GM21515 (cell line): ENCODE results near the gene EFNA1.
"Not testable (repeated sequence)": the region's sequence is repeated elsewhere in the genome, so short reads cannot be mapped to it uniquely, and the experiment has no call there.

Experiments used
- ATAC-seq: cut with Tn5 transposase; IDR thresholded peaks from one replicate; pipeline ENCODE4 v1.9.1; 2021; ENCODE audit not compliant: unreplicated experiment

Gene EFNA1

DNA sequence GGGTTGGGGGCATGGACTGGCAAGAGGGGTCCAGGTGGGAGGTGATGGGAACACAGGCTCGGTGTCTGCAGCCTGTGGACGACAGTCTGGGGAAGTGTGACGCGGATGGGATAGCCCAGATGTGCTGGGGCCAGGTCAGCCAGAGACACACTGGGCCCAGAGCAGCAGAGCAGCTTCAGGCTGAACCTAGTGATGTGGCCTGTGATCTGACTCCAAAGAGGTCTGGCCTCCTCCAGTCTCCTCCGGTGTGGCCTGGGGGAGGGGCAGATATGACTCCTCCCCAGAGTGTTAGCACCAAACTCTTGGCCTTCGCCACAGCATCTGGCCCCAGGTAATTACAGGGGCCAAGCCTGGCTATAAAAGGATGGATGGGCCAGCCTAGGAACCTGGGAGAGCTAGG lies 35.5 kb upstream of the EFNA1 start:
- no peak for ATAC-seq

DNA sequence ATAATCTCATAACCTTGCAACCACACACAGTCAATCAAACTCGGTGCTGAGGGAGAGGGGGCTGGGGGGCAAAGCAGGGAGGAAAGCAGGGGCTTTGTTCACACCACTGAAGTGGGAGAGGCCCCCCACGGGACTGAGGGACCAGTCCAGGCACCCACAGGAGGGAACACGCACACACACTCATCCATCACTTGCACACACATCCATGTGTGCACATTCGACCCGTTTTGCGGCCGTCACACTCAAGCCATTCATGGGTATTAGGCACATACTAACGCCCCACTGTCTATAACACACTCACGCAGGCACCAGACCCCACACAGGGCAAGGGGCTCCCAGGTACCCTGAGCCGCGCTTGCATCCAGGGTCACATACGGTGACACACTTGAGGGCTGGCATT lies 35.0 kb upstream of the EFNA1 start:
- no peak for ATAC-seq

DNA sequence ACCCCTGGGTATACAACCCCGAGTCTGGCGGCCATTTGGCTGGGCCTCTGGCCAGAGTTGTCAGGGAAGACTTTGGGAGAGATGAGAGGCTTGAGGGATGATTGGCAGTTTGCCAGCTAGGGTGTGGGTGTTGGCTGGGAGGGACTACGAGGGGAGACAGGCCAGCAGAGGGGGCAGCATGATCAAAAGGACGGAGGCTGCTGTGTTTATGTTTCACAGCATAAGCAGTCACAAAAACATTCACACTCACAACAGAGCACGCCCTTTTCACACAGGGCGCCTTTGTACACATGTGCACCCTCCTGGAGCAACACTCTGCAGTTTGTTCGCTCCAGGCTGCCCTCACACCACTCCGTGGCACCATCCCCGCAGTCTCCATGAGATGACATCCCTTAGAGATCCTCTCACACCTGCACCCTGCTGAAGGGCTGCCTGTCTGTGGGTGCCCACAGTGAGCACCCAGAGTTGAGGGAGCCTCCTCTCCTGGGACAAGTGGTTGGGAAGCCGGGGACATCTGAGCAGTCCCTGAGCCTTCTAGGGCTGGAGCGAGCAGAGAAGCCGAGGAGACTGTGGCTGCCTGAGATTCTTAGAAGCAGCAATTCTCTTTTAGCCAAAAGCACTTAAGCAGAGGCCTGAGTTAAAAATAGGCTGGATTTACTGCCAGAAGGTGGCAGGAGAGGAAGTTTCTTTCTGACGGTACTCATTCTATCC lies 33.6 kb upstream of the EFNA1 start:
- no peak for ATAC-seq

DNA sequence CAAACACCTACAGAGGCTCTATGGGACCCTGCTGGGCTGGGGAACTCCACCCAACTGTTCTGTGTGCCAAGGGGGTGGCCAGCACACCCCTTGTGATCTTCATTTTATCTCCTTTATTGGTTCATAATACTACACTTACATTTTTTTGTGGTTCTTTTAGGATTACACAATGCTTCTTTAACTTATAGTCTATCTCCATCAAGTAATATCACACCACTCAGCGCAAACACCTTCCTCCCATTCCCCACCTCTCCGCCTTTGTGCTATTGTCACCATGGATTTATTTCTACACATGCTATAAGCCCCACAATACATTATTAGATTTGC lies 33.1 kb upstream of the EFNA1 start:
- ATAC-seq, result no peak

DNA sequence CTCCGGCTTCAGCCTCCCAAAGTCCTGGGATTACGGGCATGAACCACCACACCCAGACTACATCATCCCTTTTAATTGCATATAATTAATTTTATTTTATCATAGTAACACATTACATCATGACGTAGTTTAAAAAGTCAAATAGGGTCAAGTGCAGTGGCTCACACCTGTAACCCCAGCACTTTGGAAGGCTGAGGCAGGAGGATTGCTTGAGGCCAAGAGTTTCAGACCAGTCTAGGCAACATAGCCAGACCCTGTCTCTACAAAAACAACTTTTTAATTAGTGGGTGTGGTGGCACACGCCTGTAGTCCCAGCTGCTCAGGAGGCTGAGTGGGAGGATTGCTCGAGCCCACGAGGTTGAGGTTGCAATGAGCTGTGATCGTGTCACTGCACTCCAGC lies 28.3 kb upstream of the EFNA1 start:
- ATAC-seq, result no peak

DNA sequence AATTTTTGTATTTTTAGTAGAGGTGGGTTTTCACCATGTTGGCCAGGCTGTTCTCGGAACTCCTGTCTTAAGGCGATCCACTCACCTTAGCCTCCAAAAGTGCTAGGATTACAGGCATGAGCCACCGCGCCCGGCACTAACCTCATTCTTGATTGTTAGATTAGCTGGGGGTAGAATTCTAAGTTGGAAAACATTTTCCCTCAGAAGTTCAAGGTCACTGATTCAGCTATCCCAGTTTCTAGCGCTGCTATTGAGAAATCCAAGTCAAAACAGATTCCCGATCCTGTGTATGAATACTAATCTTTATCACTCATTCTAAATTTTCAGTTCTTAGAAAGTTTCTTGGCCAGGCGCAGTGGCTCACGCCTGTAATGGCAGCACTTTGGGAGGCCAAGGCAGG lies 24.4 kb upstream of the EFNA1 start:
- no peak for ATAC-seq

DNA sequence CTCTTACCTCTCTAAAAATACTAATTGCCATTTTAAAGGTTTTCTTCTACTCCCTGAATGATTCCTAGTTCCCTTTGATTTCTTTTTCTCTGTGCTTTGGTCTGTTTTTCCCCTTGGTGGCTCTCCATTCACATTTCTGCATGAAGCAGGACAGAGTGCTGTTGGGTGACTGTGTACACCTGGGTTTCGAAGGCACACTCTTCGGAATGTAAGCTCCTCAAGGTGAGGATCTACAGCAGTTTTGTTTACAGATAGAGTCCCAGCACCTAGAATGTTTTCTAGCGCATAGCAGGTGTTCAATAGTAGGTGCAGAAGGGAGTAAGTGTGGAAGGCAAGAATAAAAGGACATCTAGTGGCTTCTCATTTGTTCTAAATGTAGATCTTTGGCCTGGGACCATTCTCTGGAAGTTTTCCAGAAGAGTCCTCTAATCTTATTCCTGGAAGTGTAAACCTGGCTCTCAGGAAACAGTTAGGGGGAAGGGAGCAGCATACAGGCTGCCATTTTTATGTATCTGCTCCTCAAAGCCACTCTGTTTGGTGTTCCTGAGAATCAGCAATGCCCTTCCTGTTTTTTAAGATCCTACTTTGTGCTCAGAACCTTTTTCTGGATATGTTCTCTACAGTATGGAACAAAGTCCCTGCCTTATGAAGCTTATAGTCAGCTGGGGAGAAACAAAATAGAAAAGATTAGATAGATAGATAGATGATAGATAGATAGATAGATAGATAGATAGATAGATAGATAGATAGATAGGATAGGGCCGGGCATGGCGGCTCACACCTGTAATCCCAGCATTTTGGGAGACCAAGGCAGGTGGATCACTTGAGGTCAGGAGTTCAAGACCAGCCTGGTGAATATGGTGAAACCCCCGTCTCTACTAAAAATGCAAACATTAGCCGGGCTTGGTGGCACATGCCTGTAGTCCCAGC lies 22.8 kb upstream of the EFNA1 start:
- ATAC-seq, result no peak

DNA sequence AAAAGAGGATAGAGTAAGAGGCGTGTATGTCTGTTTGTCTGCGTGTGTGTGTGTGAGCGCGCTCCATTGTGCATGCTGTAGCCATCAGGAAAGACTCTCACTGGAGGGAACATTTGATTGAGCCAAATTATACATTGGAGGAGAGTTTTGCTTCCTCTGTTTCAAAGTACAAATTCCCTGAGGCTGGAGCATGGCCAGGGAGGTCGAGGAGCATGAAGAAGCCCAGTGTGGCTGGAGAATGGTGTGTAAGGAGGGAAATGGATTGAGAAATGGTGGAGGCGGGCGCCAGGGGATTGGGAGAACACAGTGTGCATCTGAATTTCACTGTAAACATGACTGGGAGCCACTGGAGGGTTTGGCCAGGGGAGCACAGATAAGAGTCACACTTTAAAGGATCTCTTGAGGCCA lies 22.1 kb upstream of the EFNA1 start:
- no peak for ATAC-seq

DNA sequence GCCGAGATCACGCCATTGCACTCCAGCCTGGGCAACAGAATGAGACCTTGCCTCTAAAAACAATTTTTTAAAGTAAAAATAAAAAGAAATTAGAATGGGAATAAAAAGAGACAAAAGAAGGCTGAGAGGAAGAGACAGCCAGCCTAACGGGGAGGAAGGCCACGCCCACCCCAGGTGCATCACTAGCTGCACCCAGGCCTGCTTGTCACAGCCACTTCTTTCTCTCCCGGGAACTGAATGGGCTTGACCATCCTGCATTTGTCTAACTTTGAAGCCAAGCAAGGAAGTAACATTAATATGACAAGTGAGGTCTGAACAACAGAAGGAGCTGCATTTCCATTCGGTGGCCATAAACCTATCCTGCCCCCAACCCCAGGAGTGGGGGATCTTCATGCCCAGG lies 20.8 kb upstream of the EFNA1 start:
- no peak for ATAC-seq

DNA sequence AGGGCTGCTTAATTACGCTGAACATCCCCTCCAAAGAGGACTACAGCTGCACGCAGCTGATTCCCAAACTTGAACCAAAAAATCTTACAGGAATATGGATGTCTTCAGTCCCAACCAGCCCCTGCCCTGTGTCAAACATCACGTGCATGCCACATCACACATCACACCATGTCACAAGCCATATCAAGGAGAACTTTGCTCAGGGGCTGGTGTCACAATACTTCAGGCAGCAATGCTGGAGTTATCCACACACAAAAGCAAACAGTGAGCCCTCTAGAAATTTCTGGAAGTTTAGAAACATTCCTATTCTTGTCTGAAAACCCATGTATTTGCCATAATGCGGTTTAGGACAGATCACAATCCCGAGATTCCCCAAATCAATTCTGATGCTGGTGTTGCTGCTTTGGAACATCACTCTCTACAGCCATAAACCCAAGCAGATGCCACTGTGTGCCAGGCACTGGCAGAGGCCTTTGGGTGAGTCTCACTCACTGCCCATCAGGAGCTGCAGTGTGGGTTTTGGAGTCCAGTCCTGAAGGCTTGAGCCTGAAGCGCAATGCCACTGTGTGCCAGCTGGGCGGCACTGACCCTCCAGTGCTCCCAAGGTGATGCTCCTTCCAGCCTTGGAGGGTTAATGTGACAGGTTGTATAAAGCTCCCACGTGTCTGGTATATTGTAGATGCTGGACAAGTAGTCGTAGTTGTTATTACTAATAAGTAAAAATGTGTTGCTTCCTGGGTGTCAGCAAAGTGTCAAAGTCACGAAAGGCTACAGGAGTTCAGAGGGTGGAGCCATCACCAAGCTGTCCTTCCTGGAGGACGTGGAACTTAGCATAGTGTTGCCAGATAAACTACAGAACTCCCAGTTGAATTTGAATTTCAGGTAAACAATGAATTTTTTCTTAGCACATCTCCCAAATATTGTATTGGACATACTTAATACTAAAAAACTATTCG lies 20.1 kb upstream of the EFNA1 start:
- ATAC-seq, result no peak

DNA sequence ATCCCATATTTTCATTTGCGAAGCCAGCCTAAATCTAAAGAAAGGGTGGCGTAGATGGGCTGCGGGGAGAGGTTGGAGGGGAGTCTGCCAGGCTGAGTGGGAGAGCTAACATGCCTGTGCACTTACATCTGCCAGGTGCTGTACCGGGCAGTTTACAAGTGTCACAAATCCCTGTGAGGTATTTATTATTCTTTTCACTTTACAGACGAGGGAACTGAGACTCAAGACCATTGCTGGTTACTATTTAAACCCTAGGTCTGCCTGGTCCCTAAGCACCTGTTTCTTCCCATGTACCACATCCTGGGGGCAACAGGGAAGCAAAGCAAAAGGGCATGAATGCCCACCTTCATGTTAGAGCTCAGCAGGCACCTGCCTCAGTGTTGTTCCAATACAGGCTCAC lies 19.4 kb upstream of the EFNA1 start:
- ATAC-seq, result no peak

DNA sequence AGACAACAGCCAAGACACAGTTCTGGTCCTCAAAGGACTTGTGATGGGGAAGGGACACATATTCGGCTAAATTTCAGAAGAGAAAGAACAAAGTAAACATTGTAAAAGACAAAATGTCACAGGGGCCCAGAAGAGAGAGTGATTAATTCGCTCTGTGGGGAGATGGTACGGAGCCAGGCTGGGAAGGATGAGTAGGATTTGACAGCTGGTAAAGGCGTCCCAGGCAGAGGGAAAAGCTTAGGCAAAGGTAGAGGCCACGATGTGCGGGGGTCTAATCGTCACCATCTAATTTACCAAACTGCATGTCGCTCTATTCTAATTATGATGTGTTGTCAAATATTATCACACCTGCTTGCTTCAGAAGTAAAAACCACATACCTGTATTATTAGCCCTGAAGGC lies 17.3 kb upstream of the EFNA1 start:
- ATAC-seq, result no peak

DNA sequence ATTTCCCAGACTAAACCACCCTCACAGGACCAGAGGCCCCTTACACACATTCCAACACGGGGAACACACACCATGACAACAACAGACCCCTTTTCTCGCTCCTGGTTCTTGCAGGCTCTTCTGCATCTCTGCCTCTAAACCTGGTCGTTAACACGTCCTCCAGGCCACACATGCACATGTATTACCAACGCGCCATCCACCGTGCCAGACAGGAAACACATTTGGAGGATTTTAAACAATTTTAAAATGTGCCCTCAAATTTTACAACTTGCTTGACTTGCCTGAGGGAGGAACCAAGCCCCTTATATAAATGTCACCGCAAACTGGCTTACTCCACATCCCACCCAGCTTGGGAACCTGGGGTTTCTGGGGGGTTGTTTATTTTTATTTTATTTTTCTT lies 16.9 kb upstream of the EFNA1 start:
- ATAC-seq, result no peak

DNA sequence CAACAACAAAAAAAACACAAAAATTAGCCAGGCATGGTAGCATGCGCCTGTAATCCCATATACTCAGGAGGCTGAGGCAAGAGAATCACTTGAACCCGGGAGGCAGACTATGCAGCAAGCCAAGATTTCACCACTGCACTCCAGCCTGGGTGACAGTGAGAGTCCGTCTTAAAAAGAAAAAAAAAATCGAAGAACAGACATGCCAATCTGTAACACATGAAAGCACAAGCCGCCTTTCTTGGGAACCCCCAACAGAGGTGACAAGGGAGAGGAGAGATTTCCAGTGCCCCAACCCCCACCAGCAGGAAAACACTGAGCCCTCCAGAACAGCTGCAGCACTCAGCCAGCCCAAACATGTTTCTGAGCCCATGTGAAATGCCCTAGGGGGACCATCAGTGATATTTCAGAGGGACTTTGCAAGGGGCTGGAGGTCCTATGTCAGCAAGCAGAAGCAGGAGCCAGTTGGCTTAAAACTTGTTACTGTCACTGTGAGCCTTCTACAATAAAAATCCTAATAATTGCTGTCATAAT lies 14.2 kb upstream of the EFNA1 start:
- ATAC-seq, result no peak

DNA sequence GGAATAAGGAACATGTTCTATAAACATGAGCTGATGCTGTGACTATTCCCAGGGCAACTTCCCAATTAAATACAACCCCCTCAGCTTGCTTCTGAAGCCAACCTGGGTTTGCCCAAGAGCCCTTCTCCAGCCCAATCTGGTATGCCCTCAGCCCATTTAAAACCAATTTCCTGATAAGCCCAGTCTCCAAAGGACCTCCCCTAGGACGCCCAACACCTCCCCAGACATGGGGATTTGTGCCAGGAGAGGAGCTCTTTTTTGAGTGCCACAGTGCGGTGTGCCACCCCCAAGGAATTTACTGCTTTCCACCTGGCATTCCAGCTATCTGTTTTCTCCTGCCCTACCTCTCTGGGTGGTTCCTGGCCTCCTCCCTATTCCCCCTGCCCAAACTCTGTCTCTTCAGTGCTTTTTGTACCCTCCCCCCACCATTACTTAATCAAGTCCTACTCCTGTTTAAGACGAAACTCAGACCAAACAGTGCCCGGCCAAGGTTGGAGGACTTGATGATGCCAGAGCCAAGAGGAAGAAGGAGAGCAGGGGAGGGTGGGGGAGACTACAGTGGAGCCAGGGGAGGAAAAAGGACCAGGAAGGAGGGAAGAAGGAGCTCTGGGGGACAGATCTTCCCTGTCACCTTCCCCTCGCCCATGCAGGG lies 11.4 kb upstream of the EFNA1 start:
- ATAC-seq, result no peak

DNA sequence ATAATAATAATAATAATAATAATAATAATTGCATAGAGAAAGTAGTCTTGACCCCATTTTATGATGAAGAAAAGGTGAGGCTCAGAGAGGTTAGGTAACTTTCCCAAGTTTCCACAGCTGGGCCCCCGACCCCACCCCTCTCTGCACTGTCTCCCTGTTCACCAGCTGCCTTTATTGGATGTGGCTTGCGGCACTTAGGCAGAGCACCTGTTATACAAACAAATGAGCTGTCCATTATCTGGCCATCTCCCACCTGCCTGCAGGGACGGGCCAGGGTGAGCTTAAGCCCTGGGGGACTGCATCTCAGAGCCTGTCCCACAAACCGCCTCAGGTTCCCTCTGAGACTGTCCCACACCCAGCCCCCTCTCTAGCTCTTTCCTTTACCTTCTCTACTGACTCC lies 10.1 kb upstream of the EFNA1 start:
- no peak for ATAC-seq

DNA sequence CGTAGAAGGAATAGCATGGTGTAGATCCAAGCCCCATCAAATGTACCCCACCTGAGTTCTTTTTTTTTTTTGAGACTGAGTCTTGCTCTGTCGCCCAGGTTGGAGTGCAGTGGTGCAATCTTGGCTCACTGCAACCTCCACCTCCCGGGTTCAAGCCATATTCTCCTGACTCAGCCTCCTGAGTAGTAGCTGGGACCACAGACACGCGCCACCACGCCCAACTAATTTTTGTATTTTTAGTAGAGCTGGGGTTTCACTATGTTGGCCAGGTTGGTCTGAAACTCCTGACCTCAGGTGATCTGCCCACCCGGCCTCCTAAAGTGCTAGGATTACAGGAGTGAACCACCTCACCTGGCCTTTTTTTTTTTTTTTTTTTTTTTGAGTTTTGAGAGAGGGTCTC lies 9.6 kb upstream of the EFNA1 start:
- not testable (repeated sequence) for ATAC-seq

DNA sequence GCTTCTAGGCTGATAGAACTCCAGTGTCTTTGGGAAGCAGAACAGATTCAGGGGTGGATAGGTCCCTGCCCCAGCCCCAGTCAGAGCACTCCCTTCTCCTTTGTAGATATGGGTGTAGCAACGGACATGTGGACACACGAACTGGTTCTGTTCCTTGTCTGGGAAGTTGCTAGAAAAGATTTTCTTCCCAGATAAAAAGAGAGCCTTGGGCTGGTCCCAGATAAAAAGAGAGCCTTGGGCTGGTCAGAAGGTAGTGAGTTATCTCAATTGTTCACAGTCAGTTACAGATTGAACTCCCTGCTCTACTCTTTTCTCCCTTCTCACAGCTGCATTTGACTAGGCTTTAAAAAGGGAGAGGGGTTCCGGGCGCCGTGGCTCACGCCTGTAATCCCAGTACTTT lies 7.4 kb upstream of the EFNA1 start:
- no peak for ATAC-seq

DNA sequence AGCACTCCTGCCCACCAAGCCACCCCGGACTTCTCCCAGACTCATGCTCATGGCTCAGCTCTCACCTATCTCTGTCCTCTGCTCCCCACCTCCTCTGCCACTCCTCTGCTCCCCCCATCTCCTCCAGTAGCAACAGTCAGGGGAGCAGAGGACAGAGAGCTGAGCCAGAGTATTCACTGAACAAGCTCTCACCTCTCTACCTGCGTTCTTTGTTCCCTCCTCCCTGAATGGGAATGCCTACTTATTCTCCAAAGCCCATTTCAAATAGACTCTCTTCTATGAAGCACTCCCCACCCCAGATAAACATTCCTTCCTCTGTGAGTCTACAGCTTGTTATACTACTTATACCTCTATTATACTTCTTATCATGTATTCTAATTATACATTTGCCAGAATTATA lies 6.4 kb upstream of the EFNA1 start:
- no peak for ATAC-seq

DNA sequence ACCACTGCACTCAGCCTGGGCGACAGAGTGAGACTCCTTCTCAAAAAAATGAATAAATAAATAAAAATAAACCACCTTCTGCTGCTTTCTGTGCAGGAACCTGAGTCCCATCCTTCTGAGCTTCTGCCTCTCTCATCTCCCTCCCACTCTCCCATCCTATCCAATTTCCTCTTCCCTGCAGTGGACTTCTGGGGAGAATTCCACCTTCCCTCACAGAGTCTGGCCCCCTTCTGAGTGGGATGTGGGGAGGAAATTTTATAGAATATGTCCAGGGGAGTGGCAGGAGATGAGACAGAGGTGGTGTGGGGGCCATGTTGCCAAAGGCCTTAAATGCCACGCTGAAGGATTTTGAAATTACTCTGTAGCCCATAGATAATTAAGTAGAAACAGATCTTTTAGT lies 5.4 kb upstream of the EFNA1 start:
- no peak for ATAC-seq

DNA sequence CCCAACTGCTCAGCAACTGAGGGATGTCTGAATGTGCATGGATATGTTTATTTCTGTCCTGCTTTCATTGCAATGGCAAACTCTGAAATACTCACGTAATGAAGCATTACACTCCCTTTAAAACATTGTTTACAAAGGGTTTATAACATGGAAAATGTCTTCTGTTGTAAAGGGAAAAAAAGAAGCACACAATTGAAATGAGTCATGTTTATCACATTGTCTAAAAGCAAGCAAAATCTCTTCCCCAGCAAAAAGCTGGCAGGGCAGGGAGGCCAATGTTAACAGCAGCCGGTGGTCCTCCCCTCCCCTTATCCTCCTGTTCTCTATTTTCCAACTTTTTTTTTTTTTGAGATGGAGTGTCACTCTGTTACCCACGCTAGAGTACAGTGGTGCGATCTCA lies 3.9 kb upstream of the EFNA1 start:
- no peak for ATAC-seq
